ENCODE results near the gene IGF2.
"Not testable (repeated sequence)": the region's sequence is repeated elsewhere in the genome, so short reads cannot be mapped to it uniquely, and the experiment has no call there.

Gene IGF2, protein sequence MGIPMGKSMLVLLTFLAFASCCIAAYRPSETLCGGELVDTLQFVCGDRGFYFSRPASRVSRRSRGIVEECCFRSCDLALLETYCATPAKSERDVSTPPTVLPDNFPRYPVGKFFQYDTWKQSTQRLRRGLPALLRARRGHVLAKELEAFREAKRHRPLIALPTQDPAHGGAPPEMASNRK

DNA sequence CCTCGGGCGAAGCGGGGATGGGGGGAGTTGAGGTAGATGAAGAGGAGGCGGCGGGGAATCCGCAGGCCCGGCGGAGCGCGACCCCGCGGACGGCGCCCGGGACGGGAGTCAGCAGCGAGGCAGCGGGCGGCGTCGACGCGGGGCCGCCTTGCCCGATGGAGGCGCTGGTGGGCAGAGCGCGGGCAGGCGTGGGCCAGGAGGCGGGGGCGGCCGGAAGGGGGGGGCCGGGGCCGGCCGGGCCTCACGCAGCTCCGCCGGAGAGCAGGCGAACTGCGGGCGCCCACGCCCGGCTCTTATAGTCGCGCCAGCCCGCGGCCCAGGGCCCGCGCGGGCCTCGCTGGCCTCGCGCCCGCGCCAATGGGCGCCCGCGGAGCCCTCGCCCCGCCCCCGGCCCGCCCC is at the start of gene IGF2:
Gene IGF2 (minus strand): TSS at position 267 of the 399 bp plus-strand sequence. CDS start 3,866 bp downstream, outside the sequence.
- no peaks in the 10 kb centered on the region for H3K9me3 ChIP-seq (ENCODE audit: control insufficient read depth, insufficient read depth, low read length)
- peak within 1 kb of the TSS; percentile 78 for H3K9ac ChIP-seq (ENCODE audit: low read depth, low read length)
- peaks cover 8% of the 10 kb centered on the region; the same call in 1 of the 2 replicates for H3K4me1 ChIP-seq (ENCODE audit: insufficient read depth, low read length)
- no peaks in the 10 kb centered on the region for H3K36me3 ChIP-seq (ENCODE audit: insufficient read depth, low read length)

DNA sequence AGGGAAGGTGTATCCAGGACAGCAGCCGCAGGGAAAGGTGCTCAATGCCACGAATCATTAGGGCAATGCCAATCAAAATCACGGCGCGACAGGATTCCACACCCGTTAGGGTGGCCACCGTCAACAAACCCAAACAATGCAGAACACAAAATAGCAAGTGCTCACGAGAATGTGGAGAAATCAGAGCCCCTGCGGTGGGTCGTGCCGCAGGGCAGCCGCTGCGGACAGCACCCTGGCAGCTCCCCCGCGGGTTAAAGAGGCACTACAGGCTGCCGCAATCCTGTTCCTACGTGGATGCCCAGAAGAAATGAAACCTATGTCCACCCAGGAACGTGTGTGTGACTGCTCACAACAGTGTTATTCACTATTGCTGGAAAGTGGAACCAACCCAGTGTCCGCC is 49.6 kb upstream of the IGF2 start:
- Histone ChIP-seq H3K9me3 (ENCODE audit: control insufficient read depth, insufficient read depth, low read length) (no peaks in the 10 kb centered on the region), H3K9ac (ENCODE audit: low read depth, low read length) (no peak overlapping the region), H3K4me1 (ENCODE audit: insufficient read depth, low read length) (no peaks in the 10 kb centered on the region), H3K36me3 (ENCODE audit: insufficient read depth, low read length) (no peaks in the 10 kb centered on the region)

DNA sequence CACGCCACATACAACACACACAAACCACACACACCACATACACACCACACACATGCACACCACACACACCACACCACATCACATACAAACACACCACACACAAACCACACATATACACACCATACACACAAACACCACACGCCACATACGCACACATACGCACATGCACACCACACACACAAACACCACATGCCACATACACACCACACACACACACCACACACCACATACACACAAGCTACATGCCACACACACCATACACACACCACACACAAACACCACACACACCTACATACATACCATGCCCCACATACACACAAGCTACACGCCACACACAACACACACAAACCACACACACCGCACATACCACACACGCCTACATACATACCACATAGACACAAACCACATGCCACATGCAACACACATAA is 48.1 kb upstream of the IGF2 start:
- no peak overlapping the region for H3K9ac ChIP-seq (ENCODE audit: low read depth, low read length)
- H3K9me3 ChIP-seq (ENCODE audit: control insufficient read depth, insufficient read depth, low read length): no peaks in the 10 kb centered on the region

DNA sequence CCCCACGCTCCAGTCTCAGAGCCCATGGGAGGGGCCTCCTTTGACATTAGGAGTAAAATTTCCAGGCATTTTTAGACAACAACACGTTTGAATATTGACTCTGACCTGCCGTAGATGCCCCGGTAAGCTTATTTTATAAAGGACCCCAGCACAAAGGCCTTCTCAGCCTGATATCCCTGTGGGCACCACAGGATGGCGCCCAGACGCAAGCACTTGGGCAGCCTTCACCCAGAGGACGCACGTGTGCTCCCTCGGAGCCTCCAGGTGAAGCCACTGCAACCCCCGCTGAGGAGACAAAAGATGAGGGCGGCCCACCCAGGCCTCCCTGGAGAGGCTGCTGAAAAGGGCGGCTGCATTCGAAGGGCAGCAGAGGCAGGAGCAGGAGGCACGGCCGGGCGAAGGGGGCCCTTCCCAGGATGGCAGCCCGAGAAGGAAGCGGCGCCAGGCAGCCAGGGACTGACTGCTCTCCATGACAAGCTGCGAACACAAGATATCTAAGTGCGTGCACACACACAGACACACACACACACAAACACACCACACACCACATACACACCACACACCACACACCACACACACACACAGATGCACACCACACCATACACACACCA is 47.6 kb upstream of the IGF2 start:
- H3K9me3 ChIP-seq (ENCODE audit: control insufficient read depth, insufficient read depth, low read length): no peaks in the 10 kb centered on the region
- H3K9ac ChIP-seq (ENCODE audit: low read depth, low read length): no peak overlapping the region
- no peaks in the 10 kb centered on the region for H3K4me1 ChIP-seq (ENCODE audit: insufficient read depth, low read length)

More for the DNA sequence above, 48.1 kb upstream of the IGF2 start:
- Histone ChIP-seq H3K36me3 (ENCODE audit: insufficient read depth, low read length) (no peaks in the 10 kb centered on the region), H3K4me1 (ENCODE audit: insufficient read depth, low read length) (no peaks in the 10 kb centered on the region)

DNA sequence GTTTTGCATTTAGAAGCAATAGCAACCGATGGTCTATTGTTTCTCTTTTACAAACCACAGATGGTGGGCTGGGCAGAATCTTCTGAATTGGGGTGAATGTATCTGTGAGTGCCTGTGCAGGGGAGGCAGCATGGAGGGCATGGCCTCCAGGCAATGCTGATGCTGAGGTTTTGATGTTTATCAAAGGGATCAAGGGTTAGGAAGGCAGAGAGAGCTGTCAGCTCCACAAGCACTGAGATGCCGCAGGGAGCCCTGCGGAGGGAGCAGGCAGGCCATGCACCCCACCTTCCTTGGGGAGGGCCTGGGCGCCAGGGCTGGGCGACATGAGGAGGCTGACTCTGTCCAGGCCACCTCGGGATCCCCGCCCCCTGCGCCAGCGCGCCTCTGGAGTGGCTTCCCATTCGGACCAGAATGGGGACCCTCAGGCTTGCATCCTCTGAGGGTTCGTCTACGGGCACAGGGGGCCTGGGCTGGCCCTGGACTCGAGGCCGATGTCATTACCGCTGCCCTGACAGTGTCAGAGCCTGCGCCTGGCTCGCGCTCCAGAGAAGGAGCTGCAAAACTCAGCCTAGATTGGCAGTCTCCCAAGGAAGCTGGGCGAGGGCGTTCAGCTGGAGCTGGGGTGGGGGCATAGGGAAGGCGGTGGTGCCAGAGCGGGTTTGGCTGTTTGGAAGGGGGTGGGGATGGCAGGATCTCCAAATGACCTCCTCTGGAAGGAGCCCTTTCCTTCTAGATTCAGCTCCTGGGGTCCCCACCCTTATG is 46.3 kb upstream of the IGF2 start:
- Histone ChIP-seq H3K4me1 (ENCODE audit: insufficient read depth, low read length) (no peaks in the 10 kb centered on the region), H3K36me3 (ENCODE audit: insufficient read depth, low read length) (no peaks in the 10 kb centered on the region), H3K9ac (ENCODE audit: low read depth, low read length) (no peak overlapping the region), H3K9me3 (ENCODE audit: control insufficient read depth, insufficient read depth, low read length) (no peaks in the 10 kb centered on the region)

More for the DNA sequence above, 47.6 kb upstream of the IGF2 start:
- no peaks in the 10 kb centered on the region for H3K36me3 ChIP-seq (ENCODE audit: insufficient read depth, low read length)

DNA sequence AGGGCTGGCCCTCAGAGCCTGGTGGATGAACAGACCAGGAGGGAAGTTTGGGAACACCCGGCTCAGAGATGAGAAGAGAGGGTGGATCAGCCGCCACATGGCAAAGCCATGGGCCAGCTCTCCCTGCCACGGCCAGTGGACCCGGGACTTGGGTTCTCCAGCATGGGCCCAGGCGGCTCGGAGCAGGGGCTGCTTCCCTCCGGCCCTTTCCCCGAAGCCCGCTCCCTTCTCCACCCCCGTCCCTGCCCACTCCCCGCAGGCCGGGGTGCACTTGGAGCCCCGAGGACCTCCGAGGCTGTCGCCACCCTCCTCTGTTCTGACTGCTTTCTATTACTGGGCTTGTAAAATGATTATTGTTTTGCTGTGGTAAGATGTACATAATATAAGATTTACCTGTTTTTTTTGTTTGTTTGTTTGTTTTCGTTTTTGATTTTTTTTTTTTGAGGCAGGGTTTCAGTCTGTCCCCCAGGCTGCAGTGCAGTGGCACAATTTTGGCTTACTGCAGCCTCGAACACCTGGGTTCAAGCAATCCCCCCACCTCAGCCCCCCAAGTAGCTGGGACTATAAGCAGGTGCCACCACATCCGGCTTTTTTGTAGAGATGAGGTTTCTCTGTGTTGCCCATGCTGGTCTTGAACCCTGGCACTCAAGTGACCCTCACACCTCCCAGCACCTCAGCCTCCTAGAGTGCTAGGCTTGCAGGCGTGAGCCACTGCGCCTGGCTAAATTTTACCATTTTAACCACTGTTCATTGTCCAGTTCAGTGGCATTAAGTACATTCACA is 43.7 kb upstream of the IGF2 start:
- H3K9me3 ChIP-seq (ENCODE audit: control insufficient read depth, insufficient read depth, low read length): no peaks in the 10 kb centered on the region
- H3K9ac ChIP-seq (ENCODE audit: low read depth, low read length): no peak overlapping the region
- no peaks in the 10 kb centered on the region for H3K36me3 ChIP-seq (ENCODE audit: insufficient read depth, low read length)
- peaks cover 6% of the 10 kb centered on the region; the same call in 1 of the 2 replicates for H3K4me1 ChIP-seq (ENCODE audit: insufficient read depth, low read length)

DNA sequence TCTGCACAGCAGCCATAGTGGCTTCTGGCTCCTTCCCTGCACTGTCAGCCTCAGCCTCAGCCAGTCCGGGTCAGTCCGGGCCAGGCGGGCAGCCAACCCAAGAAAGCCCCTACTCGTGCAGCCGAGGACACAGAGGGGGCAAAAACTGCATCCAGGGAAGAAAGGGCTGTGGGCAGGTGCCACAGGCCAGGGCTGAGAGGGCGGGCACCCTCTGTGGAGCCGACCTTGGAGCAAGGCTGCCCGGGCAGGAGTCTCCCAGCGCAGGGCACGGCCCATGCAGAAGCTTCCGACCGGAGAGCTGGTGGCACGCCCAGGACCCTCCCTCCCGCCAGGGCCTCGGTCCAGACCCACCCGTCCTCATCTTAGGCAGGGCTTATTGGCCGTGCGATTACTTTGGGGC is 42.9 kb upstream of the IGF2 start:
- peaks cover 6% of the 10 kb centered on the region; the same call in 1 of the 2 replicates for H3K4me1 ChIP-seq (ENCODE audit: insufficient read depth, low read length)
- no peak overlapping the region for H3K9ac ChIP-seq (ENCODE audit: low read depth, low read length)
- no peaks in the 10 kb centered on the region for H3K9me3 ChIP-seq (ENCODE audit: control insufficient read depth, insufficient read depth, low read length)
- no peaks in the 10 kb centered on the region for H3K36me3 ChIP-seq (ENCODE audit: insufficient read depth, low read length)

DNA sequence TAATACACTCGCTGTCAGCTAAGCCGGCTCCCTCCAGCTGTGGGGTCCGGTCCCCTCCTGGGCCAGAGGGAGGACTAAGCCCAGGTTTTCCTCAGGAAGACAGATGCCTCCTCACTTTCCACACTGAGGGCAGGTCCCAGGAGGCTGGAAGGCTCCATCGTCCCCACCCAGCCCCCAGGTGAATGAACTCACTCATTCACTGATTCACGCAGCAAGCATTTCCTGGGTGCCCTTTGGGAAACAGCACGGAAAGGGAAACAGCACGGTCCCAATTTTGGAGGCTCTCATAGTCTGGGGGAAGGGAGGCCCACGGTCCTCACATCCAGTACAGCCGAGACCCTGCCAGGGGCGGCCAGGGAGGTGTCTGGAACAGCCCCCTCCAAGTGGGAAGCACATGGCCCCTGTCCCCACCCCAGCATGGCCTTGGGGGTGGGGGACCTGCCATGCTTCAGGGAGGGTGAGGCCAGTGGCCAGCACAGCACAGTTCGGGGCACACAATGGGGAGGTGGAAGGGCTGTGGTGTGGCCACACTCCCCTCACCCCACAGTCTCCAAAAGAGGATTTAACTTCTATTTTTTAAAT is 41.7 kb upstream of the IGF2 start:
- no peaks in the 10 kb centered on the region for H3K9me3 ChIP-seq (ENCODE audit: control insufficient read depth, insufficient read depth, low read length)
- H3K9ac ChIP-seq (ENCODE audit: low read depth, low read length): no peak overlapping the region
- no peaks in the 10 kb centered on the region for H3K36me3 ChIP-seq (ENCODE audit: insufficient read depth, low read length)
- peaks cover 6% of the 10 kb centered on the region; the same call in 1 of the 2 replicates for H3K4me1 ChIP-seq (ENCODE audit: insufficient read depth, low read length)

DNA sequence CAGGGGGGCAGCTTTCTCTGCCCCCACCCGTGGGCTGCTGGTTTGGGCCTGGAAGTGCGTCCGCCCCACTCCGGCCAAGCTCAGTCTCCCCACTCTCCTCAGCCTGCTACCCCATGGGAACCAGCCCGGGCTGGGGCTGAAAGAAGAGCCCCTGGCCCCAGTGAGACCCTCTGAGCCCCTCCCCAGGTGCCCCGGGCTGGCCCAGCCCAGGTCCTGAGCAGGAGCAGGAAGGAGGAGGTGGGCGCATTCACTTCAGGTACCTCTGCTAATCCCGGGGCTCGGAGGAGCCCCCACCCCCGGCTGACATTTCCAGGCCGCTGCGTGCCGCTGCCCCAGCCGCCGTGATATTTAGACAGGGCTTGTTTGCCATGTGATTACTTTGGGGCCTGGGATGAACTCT is 41.2 kb upstream of the IGF2 start:
- no peak overlapping the region for H3K9ac ChIP-seq (ENCODE audit: low read depth, low read length)
- peaks cover 6% of the 10 kb centered on the region; the same call in 1 of the 2 replicates for H3K4me1 ChIP-seq (ENCODE audit: insufficient read depth, low read length)
- H3K36me3 ChIP-seq (ENCODE audit: insufficient read depth, low read length): no peaks in the 10 kb centered on the region
- no peaks in the 10 kb centered on the region for H3K9me3 ChIP-seq (ENCODE audit: control insufficient read depth, insufficient read depth, low read length)

DNA sequence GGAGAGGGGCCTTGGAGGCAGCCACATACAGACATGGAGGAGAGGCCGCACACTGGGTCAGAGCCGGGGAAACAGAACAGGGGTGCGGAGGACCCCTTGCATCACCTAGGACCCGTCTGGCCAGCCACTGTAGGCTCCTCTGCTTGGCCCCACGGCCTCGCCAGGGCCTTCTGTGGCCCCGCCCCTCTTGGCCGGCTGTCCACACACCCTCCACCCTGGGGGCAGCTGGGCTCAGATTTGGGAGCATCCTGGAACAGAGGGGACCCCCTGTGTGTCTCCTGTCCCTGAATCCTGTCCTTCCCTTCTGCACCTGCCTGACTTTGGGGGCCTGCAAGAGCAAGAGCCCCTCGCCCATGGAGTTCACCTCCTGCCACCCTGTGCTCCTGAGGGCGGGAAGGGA is 40.3 kb upstream of the IGF2 start:
- Histone ChIP-seq H3K9me3 (ENCODE audit: control insufficient read depth, insufficient read depth, low read length) (no peaks in the 10 kb centered on the region), H3K36me3 (ENCODE audit: insufficient read depth, low read length) (no peaks in the 10 kb centered on the region), H3K4me1 (ENCODE audit: insufficient read depth, low read length) (peaks cover 6% of the 10 kb centered on the region; the same call in 1 of the 2 replicates), H3K9ac (ENCODE audit: low read depth, low read length) (no peak overlapping the region)

DNA sequence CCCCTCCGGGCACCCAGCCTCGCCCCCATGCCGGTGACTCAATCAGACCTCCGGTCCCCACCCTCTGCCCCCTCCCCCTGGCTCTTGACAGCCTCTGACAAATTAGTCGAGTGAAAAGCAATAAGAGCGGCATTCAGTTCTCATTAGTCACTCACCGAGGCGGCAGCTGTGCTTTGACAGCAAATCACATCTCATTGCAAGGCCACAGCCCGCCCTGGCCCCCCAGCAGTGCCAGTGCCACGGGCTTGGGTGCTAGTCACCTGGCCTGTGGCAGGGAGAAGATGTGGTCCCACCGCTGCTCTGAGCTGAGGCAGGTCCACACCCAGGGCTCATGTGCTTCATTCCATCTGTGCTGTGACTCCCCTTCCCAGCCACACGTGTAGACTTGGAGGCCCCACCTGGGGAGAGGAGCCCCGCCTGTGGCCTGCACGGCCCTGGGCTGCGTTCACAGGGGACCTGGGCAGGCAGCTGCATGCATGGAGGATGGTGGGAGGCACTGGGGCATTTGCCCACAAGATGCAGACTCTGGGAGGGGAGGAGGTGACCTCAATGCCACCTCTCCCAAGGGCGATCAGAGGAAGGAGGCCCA is 39.8 kb upstream of the IGF2 start:
- Histone ChIP-seq H3K9me3 (ENCODE audit: control insufficient read depth, insufficient read depth, low read length) (no peaks in the 10 kb centered on the region), H3K9ac (ENCODE audit: low read depth, low read length) (no peak overlapping the region), H3K36me3 (ENCODE audit: insufficient read depth, low read length) (no peaks in the 10 kb centered on the region), H3K4me1 (ENCODE audit: insufficient read depth, low read length) (peaks cover 6% of the 10 kb centered on the region; the same call in 1 of the 2 replicates)

DNA sequence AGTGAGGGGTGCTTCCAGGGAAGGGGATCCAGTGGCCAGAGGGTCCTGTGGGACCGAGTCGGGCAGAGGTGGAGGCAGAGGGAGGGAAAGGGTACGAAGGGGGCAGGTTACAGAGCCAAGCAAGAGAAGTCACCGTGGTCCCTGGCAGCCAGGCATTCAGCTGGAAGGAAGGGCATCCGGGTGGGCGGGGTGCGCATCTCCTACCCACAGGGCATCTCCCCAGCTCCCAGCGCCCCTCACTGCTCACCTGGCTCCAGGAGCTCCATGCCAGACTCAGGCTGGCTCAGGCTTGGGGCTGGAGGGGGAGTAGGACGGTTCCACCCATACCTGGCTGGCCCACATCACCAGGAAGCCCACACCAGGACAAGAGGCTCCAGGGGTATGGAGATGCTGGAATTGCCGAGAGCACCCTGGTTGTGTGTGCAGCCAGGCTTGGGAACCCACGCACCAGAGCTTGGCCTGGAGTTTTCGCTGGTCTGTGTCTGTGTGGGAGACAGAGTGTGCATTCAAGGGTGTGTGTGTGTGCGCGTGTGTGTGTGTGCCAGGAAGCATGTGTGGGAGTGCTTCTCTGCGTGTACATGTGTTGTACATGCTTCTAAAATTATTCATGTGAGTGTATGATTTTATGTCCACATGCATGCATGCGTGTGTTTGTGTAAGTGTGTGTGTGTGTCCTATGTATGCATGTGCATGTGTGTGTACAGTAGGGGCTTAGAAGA is 39.0 kb upstream of the IGF2 start:
- not testable (repeated sequence) for H3K36me3 ChIP-seq (ENCODE audit: insufficient read depth, low read length); H3K9ac ChIP-seq (ENCODE audit: low read depth, low read length); H3K9me3 ChIP-seq (ENCODE audit: control insufficient read depth, insufficient read depth, low read length); H3K4me1 ChIP-seq (ENCODE audit: insufficient read depth, low read length)

DNA sequence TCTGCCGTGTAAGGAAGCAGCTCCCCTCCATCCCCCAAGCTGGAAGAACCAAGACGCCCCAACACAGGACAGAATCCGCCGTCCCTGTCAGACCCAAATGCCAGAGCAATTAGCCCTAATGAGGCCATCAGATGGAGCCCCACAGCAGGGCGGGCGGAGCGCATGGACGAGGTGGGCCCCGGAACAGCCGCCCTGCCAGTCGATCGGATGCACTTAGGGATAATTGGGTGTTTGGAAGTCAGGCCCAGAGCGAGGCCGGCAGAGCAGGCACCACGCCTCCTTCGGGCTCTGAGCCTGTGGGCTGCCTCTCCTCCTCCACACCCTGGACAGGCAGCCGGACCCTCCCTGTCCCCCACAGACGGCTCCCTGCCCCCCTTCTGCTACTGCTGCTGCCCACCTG is 37.9 kb upstream of the IGF2 start:
- no peaks in the 10 kb centered on the region for H3K9me3 ChIP-seq (ENCODE audit: control insufficient read depth, insufficient read depth, low read length)
- H3K4me1 ChIP-seq (ENCODE audit: insufficient read depth, low read length): peaks cover 6% of the 10 kb centered on the region; the same call in 1 of the 2 replicates
- no peaks in the 10 kb centered on the region for H3K36me3 ChIP-seq (ENCODE audit: insufficient read depth, low read length)
- H3K9ac ChIP-seq (ENCODE audit: low read depth, low read length): no peak overlapping the region
